Activated B cell treated with CpG ODN at 0.5 μM for 24 hours (primary cell): ENCODE measurements around the gene GLTP. TPM values are rescaled to one million over a fixed set of nuclear protein-coding genes. Genes with fewer than 3 reads are reported as not detected.

Experiments
- ATAC-seq: fragments of 200-7000 bp; cut with Tn5 transposase; one replicate; pipeline ENCODE4 v1.10.0; 2021; ENCODE audit warnings: low read depth, mild to moderate bottlenecking, moderate library complexity
- CTCF ChIA-PET: fragments of 350-600 bp; sonication (Branson Sonifier 250); formaldehyde crosslinking; loops from one replicate; lab custom pipeline; 2021; ENCODE audit warnings: antibody characterized with exemption; lab: Charles Lee
- POLR2A ChIA-PET: fragments of 350-600 bp; sonication (Branson Sonifier 250); formaldehyde crosslinking; loops from one replicate; lab custom pipeline; 2021; ENCODE audit warnings: antibody characterized with exemption; lab: Charles Lee
- DNase-seq: peaks from one replicate; pipeline ENCODE4 v3.0.0; 2022
- H3K27ac Mint-ChIP-seq: one replicate; pipeline ENCODE4 v1.8.0; 2020; ENCODE audit warnings: mixed read lengths
- H3K27me3 Mint-ChIP-seq: one replicate; pipeline ENCODE4 v1.8.0; 2021; ENCODE audit warnings: mixed read lengths
- H3K36me3 Mint-ChIP-seq: one replicate; pipeline ENCODE4 v1.8.0; 2021; ENCODE audit warnings: low read depth, mixed read lengths
- H3K4me1 Mint-ChIP-seq: one replicate; pipeline ENCODE4 v1.8.0; 2021; ENCODE audit warnings: mixed read lengths
- H3K4me3 Mint-ChIP-seq: one replicate; pipeline ENCODE4 v1.8.0; 2020; ENCODE audit warnings: mild to moderate bottlenecking, mixed read lengths
- H3K9me3 Mint-ChIP-seq: one replicate; pipeline ENCODE4 v1.8.0; 2020; ENCODE audit warnings: mixed read lengths
- CTCF ChIP-seq: fragments of 200-600 bp; IDR thresholded peaks from one replicate; pipeline ENCODE4 v1.8.0; 2022; ENCODE audit warnings: antibody characterized with exemption, mild to moderate bottlenecking
- intact Hi-C: fragments of 100-400 bp; cut with micrococcal nuclease; formaldehyde crosslinking; loops from one replicate; pipeline ENCODE4 v1.15.1; 2024
- total RNA-seq: library from RNA; stranded (reverse); gene quantifications from 2 replicates; pipeline ENCODE4 v1.2.3, GENCODE V29; 2022

The GLTP gene
- total RNA-seq, 1 donor from 2014 or later: 26.5 TPM

GRCh38 chr12:109920261-109920780 lies 40.0 kb upstream of the GLTP start:
- H3K27me3 Mint-ChIP-seq: no peaks in the 10 kb centered on the region
- CTCF ChIA-PET: no interaction called here
- no peak overlapping the region for H3K4me3 Mint-ChIP-seq
- H3K4me1 Mint-ChIP-seq: peaks cover 14% of the 10 kb centered on the region
- POLR2A ChIA-PET: interaction anchor here (0.6 kb wide), 1 partner anchor 79 kb away, joined by 4 read pairs; the partner anchor contains the start of gene ANKRD13A
- ATAC-seq (no peak), DNase-seq (no peak)
- H3K9me3 Mint-ChIP-seq: no peaks in the 10 kb centered on the region
- peaks cover 64% of the 10 kb centered on the region for H3K36me3 Mint-ChIP-seq
- intact Hi-C loops: no loop called here
- no peak for TF ChIP-seq CTCF
- H3K27ac Mint-ChIP-seq: no peak overlapping the region

GRCh38 chr12:109919456-109919855 lies 39.1 kb upstream of the GLTP start:
- ChIA-PET CTCF (no interaction called here), POLR2A (interaction anchor here (0.6 kb wide), 1 partner anchor 80 kb away, joined by 4 read pairs; the partner anchor contains the start of gene ANKRD13A)
- Mint-ChIP-seq H3K4me1 (peaks cover 8% of the 10 kb centered on the region), H3K36me3 (peaks cover 67% of the 10 kb centered on the region), H3K4me3 (no peak overlapping the region), H3K27ac (no peak overlapping the region), H3K9me3 (no peaks in the 10 kb centered on the region), H3K27me3 (no peaks in the 10 kb centered on the region)
- TF ChIP-seq CTCF: no peak
- intact Hi-C loops: no loop called here
- no peak for DNase-seq
- ATAC-seq: no peak

GRCh38 chr12:109916045-109916444 lies 35.7 kb upstream of the GLTP start:
- no peak for TF ChIP-seq CTCF
- Mint-ChIP-seq H3K27me3 (no peaks in the 10 kb centered on the region), H3K9me3 (no peaks in the 10 kb centered on the region), H3K36me3 (peaks cover 90% of the 10 kb centered on the region), H3K4me1 (no peaks in the 10 kb centered on the region), H3K4me3 (no peak overlapping the region), H3K27ac (no peak overlapping the region)
- ChIA-PET POLR2A (interaction anchor here (0.6 kb wide), 1 partner anchor 117 kb away, joined by 3 read pairs; no protein-coding TSS in a partner anchor), CTCF (no interaction called here)
- ATAC-seq (no peak), DNase-seq (no peak)
- intact Hi-C loops: no loop called here

DNA sequence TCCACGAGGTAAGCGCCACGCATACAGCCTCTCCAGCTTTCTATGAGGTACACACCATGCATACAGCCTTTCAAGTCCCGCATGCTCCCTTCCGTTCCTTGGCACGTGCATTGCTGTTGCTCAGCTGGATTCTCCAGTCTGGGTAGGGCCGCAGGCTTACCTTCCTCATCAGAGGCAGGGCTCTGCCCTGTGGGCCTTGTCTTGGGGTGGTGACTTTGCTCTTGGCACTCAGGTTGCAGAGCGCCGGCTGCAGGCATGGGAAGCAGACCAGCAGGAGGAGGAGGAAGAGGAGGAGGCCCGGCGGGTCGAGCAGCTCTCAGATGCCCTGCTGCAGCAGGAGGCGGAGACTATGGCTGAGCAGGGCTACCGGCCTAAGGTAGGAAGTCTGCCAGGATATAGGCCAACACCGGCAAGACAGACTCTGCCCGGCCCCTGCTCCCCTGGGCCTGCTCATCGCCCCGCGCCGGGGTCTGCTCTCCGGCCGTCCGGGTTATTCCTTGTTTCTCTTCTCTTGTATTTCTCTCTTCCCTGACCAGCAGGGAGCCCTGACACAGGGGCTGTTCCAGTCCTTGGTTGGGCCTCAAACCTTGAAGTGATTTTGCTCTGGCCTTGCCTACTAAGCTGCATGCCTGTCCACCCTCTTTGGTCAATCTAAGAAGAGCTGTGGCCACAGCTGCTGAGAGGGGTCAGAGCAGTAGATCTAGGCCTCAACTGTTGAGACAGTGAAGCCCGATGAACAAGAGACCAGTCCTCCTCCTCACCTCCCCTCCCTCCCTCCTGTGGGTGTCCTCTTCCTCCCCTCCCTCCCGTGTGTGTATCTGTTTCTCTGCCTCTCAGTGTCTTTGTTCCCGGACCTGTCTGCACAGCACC lies 35.1 kb upstream of the GLTP start:
- ATAC-seq: no peak

More for the DNA sequence above, 35.1 kb upstream of the GLTP start:
- no peaks in the 10 kb centered on the region for H3K9me3 Mint-ChIP-seq
- H3K4me3 Mint-ChIP-seq: no peak overlapping the region
- POLR2A ChIA-PET: interaction anchor here (0.6 kb wide), 2 partner anchors 24 to 117 kb away, joined by 3 read pairs; no protein-coding TSS in a partner anchor
- DNase-seq: no peak
- H3K27ac Mint-ChIP-seq: no peak overlapping the region
- H3K27me3 Mint-ChIP-seq: no peaks in the 10 kb centered on the region
- no peaks in the 10 kb centered on the region for H3K4me1 Mint-ChIP-seq
- CTCF ChIA-PET: no interaction called here
- no peak for TF ChIP-seq CTCF
- H3K36me3 Mint-ChIP-seq: peaks cover 89% of the 10 kb centered on the region
- intact Hi-C loops: no loop called here
